Measurements from ENCODE around the gene SGCG. TPM values are rescaled to one million over a fixed set of nuclear protein-coding genes. Genes with fewer than 3 reads are reported as not detected.

Gene SGCG
- total RNA-seq: not detected in 2 replicates

GRCh38 chr13:23180711-23181110 is at the start of gene SGCG:
SGCG (plus strand) TSS chr13:23180979; CDS start chr13:23203695, 22,716 bp downstream.

Small RNA genes within 50 kb of the gene (small RNA-seq; reads per million reads assigned to genes)
- not detected for gene RNU6-58P
- gene RNY3P4: not detected

All from vein endothelial cell (primary cell).